IMR-90 (cell line): ENCODE results near the gene TSR3.

Experiments
- BHLHE40 ChIP-seq: fragments of 150-350 bp; IDR thresholded peaks from 2 replicates; pipeline ENCODE4 v1.6.1; 2016; ENCODE audit warnings: mild to moderate bottlenecking, low read depth, low read length
- CEBPB ChIP-seq: IDR thresholded peaks from 2 replicates; pipeline ENCODE4 v1.6.1; 2012; ENCODE audit warnings: low read depth, low read length, improper control_type of control experiment
- CHD1 ChIP-seq: IDR thresholded peaks from 2 replicates; pipeline ENCODE4 v1.6.1; 2012; ENCODE audit warnings: low read depth, low read length, improper control_type of control experiment
- CTCF ChIP-seq: conservative IDR thresholded peaks from 2 replicates; pipeline ENCODE4 v1.5.1; 2012; ENCODE audit warnings: mild to moderate bottlenecking, low read depth, low read length, improper control_type of control experiment
- FOS ChIP-seq: fragments of 150-350 bp; IDR thresholded peaks from 2 replicates; pipeline ENCODE4 v1.6.1; 2016; ENCODE audit warnings: low read depth, low read length
- MAFK ChIP-seq: IDR thresholded peaks from 2 replicates; pipeline ENCODE4 v1.6.1; 2012; ENCODE audit warnings: low read depth, low read length, improper control_type of control experiment
- MAZ ChIP-seq: IDR thresholded peaks from 2 replicates; pipeline ENCODE4 v1.6.1; 2012; ENCODE audit warnings: low read depth, mild to moderate bottlenecking, low read length, improper control_type of control experiment, moderate library complexity, borderline replicate concordance
- MXI1 ChIP-seq: IDR thresholded peaks from 2 replicates; pipeline ENCODE4 v1.6.1; 2012; ENCODE audit warnings: low read depth, mild to moderate bottlenecking, low read length, moderate library complexity, borderline replicate concordance
- NFE2L2 ChIP-seq: fragments of 150-350 bp; IDR thresholded peaks from 2 replicates; pipeline ENCODE4 v1.6.1; 2016; ENCODE audit warnings: low read depth, mild to moderate bottlenecking, low read length
- POLR2A ChIP-seq: IDR thresholded peaks from 2 replicates; pipeline ENCODE4 v1.6.1; 2012; ENCODE audit warnings: mild to moderate bottlenecking, low read depth, low read length
- RAD21 ChIP-seq: IDR thresholded peaks from 2 replicates; pipeline ENCODE4 v1.6.1; 2012; ENCODE audit warnings: low read length, improper control_type of control experiment
- RFX5 ChIP-seq: IDR thresholded peaks from 2 replicates; pipeline ENCODE4 v1.8.0; 2012; ENCODE audit warnings: low read depth, mild to moderate bottlenecking, low read length, moderate library complexity
- USF2 ChIP-seq: fragments of 150-350 bp; IDR thresholded peaks from 2 replicates; pipeline ENCODE4 v1.6.1; 2017; ENCODE audit warnings: mild to moderate bottlenecking, antibody characterized with exemption, low read length, low read depth

- TF ChIP-seq CTCF (no peak), MXI1 (no peak), POLR2A (no peak), BHLHE40 (no peak), FOS (no peak), MAZ (no peak), RAD21 (no peak), CHD1 (no peak), USF2 (no peak), RFX5 (no peak), NFE2L2 (no peak), CEBPB (no peak), MAFK (no peak)
Observed at GRCh38 chr16:1324286-1324826, 27.3 kb downstream of the TSR3 start.
